ENCODE data around the gene GNAL.

DNA sequence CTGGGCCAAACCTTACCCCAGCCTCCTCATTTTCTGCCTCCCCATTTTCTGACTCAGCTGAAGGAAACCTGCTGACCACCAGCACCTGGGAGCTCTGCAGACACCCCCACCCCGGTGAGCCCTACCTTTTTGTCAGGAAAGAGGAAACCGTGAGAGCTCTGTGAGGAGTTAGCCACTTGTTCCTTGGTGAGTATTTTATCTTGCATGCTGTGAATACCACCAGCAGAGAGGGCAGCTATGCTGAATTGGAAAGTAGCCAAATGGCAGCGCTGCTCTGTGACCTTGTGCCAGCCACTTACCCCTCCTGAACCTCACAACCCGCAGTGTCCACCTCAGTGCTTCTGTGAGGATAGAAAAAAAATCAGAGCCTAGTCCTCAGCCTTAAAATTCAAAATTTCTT is 216.5 kb downstream of the GNAL start:
- TF ChIP-seq, protein P1, sequence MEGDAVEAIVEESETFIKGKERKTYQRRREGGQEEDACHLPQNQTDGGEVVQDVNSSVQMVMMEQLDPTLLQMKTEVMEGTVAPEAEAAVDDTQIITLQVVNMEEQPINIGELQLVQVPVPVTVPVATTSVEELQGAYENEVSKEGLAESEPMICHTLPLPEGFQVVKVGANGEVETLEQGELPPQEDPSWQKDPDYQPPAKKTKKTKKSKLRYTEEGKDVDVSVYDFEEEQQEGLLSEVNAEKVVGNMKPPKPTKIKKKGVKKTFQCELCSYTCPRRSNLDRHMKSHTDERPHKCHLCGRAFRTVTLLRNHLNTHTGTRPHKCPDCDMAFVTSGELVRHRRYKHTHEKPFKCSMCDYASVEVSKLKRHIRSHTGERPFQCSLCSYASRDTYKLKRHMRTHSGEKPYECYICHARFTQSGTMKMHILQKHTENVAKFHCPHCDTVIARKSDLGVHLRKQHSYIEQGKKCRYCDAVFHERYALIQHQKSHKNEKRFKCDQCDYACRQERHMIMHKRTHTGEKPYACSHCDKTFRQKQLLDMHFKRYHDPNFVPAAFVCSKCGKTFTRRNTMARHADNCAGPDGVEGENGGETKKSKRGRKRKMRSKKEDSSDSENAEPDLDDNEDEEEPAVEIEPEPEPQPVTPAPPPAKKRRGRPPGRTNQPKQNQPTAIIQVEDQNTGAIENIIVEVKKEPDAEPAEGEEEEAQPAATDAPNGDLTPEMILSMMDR (conservative IDR thresholded peaks at IDR 0.05; ENCODE audit: low read depth, low read length): no peak
- TF ChIP-seq MAZ (IDR thresholded peaks at IDR 0.05; ENCODE audit: borderline replicate concordance, low read depth, low read length) (no peak), RAD21 (IDR thresholded peaks at IDR 0.05; ENCODE audit: low read length) (no peak), POLR2A (IDR thresholded peaks at IDR 0.05; ENCODE audit: low read depth, low read length) (no peak), NFE2L2 (IDR thresholded peaks at IDR 0.05; ENCODE audit: low read depth, low read length) (no peak), SMC3 (IDR thresholded peaks at IDR 0.05; ENCODE audit: low read depth, low read length) (no peak)
- TF ChIP-seq, protein P2, sequence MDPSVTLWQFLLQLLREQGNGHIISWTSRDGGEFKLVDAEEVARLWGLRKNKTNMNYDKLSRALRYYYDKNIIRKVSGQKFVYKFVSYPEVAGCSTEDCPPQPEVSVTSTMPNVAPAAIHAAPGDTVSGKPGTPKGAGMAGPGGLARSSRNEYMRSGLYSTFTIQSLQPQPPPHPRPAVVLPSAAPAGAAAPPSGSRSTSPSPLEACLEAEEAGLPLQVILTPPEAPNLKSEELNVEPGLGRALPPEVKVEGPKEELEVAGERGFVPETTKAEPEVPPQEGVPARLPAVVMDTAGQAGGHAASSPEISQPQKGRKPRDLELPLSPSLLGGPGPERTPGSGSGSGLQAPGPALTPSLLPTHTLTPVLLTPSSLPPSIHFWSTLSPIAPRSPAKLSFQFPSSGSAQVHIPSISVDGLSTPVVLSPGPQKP (IDR thresholded peaks at IDR 0.05; ENCODE audit: borderline replicate concordance, low read depth, low read length): no peak
